K562 (cell line): ENCODE data around the gene RNF123. TPM values are rescaled to one million over a fixed set of nuclear protein-coding genes. Genes with fewer than 3 reads are reported as not detected.

Experiments used
- KDM5B ChIP-seq: fragments of 200-600 bp; sonication (generic); IDR thresholded peaks from 2 replicates; pipeline ENCODE4 v1.6.1; 2012; ENCODE audit warnings: low read depth, mild to moderate bottlenecking, moderate library complexity, low read length, control low read depth, inconsistent platforms; ENCODE audit not compliant: insufficient replicate concordance
- MIER1 ChIP-seq: fragments of 450-650 bp; IDR thresholded peaks from 2 replicates; pipeline ENCODE4 v1.6.1; 2016; ENCODE audit warnings: antibody characterized with exemption, mild to moderate bottlenecking, low read depth
- MTF1 ChIP-seq: fragments of 250-450 bp; sonication (Bioruptor Pico); IDR thresholded peaks from 2 replicates; pipeline ENCODE4 v1.9.0; 2021; ENCODE audit warnings: moderate library complexity, mild to moderate bottlenecking, inconsistent platforms, borderline replicate concordance
- NCOA4 ChIP-seq: fragments of 450-650 bp; IDR thresholded peaks from 2 replicates; pipeline ENCODE4 v1.6.1; 2018; ENCODE audit warnings: mild to moderate bottlenecking; ENCODE audit not compliant: partially characterized antibody
- SAFB ChIP-seq: fragments of 200-400 bp; formaldehyde crosslinking; IDR thresholded peaks from 2 replicates; pipeline ENCODE4 v1.6.1; 2017; ENCODE audit warnings: low read depth, low read length, borderline replicate concordance
- ZC3H4 ChIP-seq: sonication (generic); formaldehyde crosslinking; IDR thresholded peaks from 2 replicates; pipeline ENCODE4 v1.9.0; 2021; ENCODE audit warnings: missing genetic modification reagents, borderline replicate concordance
- ZNF644 ChIP-seq: fragments of 200-800 bp; sonication (Bioruptor generic); IDR thresholded peaks from 2 replicates; pipeline ENCODE4 v1.6.1; 2016; ENCODE audit warnings: low read depth, missing genetic modification characterization, missing compliant biosample characterization
- polyA plus RNA-seq, 8 experiments: library from polyadenylated mRNA; depleted of rRNA in 4 of 8; stranded (reverse) in 5 of 8; unstranded in 3 of 8; fragments of >200 nt; fragmentation: Nextera tagmentation in 2 of 8; fragmentation: Illumina TruSeq in 1 of 8; extraction: Ambion mirVana in 2 of 8; extraction: Trizol in 1 of 8; gene quantifications; 2 replicates each; pipeline versions ENCODE4 v1.2.1 to v1.2.3, GENCODE V29; 2011 to 2014; ENCODE audit warnings: inconsistent platforms in 1 of 8, missing spikeins in 1 of 8
- total RNA-seq, 7 experiments: library from RNA; depleted of rRNA in 6 of 7; stranded (reverse); fragments of >200 nt in 6 of 7; fragmentation: Illumina TruSeq in 2 of 7; extraction: Trizol in 2 of 7; gene quantifications; 2 replicates each; pipeline versions ENCODE4 v1.2.1 to v1.2.3, GENCODE V29; 2011 to 2021; ENCODE audit warnings: low replicate concordance in 1 of 7
- TF ChIP-seq, protein P1 (sequence below): sonication (generic); formaldehyde crosslinking; IDR thresholded peaks from 2 replicates; pipeline ENCODE4 v1.8.0; 2022; ENCODE audit warnings: mild to moderate bottlenecking, low read depth, missing genetic modification reagents
- TF ChIP-seq, protein P2 (sequence below): fragments of 250-450 bp; sonication (Bioruptor Pico); IDR thresholded peaks from 2 replicates; pipeline ENCODE4 v1.5.0; 2021

Gene RNF123
- total and polyA plus RNA-seq, 9 of the 15 experiments (the other 6 are each of a cell fraction or from before 2014, with no cell fraction given) = 8.7 to 53.1 (median 17.5) TPM

DNA sequence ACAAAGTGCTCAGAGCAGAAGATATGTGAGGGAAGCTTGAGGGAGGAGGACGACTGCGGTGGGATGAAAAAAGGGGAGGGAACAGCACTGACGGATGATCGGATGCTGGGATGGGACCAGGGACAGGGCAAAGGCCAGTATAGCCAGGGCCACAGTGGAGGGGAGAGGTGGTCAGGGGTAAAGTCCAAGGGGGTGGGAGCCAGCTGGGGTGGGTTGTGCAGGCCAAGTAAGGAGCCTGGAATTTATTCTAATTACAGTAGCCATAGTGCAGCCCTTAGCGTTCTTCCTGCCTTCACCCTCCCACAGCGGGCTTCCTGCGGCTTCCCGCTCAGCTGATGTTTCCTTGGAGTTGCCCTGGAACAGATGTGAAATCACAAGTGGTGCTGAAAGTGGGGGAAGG, 22.8 kb upstream of the RNF123 start (continued):
- TF ChIP-seq MIER1 = no peak
- no peak for TF ChIP-seq ZNF644 (tag)
- TF ChIP-seq, protein P1, sequence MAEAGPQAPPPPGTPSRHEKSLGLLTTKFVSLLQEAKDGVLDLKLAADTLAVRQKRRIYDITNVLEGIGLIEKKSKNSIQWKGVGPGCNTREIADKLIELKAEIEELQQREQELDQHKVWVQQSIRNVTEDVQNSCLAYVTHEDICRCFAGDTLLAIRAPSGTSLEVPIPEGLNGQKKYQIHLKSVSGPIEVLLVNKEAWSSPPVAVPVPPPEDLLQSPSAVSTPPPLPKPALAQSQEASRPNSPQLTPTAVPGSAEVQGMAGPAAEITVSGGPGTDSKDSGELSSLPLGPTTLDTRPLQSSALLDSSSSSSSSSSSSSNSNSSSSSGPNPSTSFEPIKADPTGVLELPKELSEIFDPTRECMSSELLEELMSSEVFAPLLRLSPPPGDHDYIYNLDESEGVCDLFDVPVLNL (CRISPR knock-in tag) = no peak
- TF ChIP-seq SAFB = no peak
- TF ChIP-seq, protein P2, sequence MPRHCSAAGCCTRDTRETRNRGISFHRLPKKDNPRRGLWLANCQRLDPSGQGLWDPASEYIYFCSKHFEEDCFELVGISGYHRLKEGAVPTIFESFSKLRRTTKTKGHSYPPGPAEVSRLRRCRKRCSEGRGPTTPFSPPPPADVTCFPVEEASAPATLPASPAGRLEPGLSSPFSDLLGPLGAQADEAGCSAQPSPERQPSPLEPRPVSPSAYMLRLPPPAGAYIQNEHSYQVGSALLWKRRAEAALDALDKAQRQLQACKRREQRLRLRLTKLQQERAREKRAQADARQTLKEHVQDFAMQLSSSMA = no peak
- TF ChIP-seq ZC3H4 (CRISPR knock-in tag) = no peak
- TF ChIP-seq KDM5B = no peak
- no peak for TF ChIP-seq MTF1
- no peak for TF ChIP-seq NCOA4
